GM23338 (cell line): Measurements from ENCODE around the gene NPTXR.
A peak's percentile ranks its signal among the peaks of the same experiment; 100 is the strongest.

Experiments
- CREB1 ChIP-seq: fragments of 250-450 bp; sonication (Bioruptor Pico); IDR thresholded peaks from 2 replicates; pipeline ENCODE4 v1.5.0; 2020; ENCODE audit warnings: low read depth, mild to moderate bottlenecking, moderate library complexity
- CTCF ChIP-seq, 2 experiments: fragments of 200-600 bp in 1 of 2; sonication (generic) in 1 of 2; conservative IDR thresholded peaks; 2 replicates each; pipeline versions ENCODE4 v1.5.1 to v1.6.1; 2016 to 2017; ENCODE audit warnings: antibody characterized with exemption in 2 of 2, low read depth in 2 of 2, mild to moderate bottlenecking in 2 of 2, moderate library complexity in 1 of 2
- ETS1 ChIP-seq: IDR thresholded peaks from 2 replicates; pipeline ENCODE4 v1.6.1; 2016; ENCODE audit warnings: antibody characterized with exemption
- EZH2 ChIP-seq: fragments of 200-600 bp; sonication (generic); IDR thresholded peaks from one replicate; pipeline ENCODE4 v1.8.0; 2017; ENCODE audit warnings: antibody characterized with exemption, mild to moderate bottlenecking, low read depth; ENCODE audit not compliant: unreplicated experiment
- EZH2phosphoT487 ChIP-seq: fragments of 200-600 bp; sonication (generic); IDR thresholded peaks from one replicate; pipeline ENCODE4 v1.8.1; 2018; ENCODE audit warnings: antibody characterized with exemption; ENCODE audit not compliant: unreplicated experiment
- JUNB ChIP-seq: IDR thresholded peaks from one replicate; pipeline ENCODE4 v1.6.1; 2016; ENCODE audit warnings: antibody characterized with exemption; ENCODE audit not compliant: unreplicated experiment
- NANOG ChIP-seq: IDR thresholded peaks from 2 replicates; pipeline ENCODE4 v1.6.1; 2016; ENCODE audit warnings: antibody characterized with exemption, borderline replicate concordance
- POLR2AphosphoS5 ChIP-seq: IDR thresholded peaks from 2 replicates; pipeline ENCODE4 v1.6.1; 2016; ENCODE audit warnings: antibody characterized with exemption, low read depth
- REST ChIP-seq: IDR thresholded peaks from one replicate; pipeline ENCODE4 v1.6.1; 2018; ENCODE audit warnings: antibody characterized with exemption; ENCODE audit not compliant: unreplicated experiment
- STAT1 ChIP-seq: IDR thresholded peaks from one replicate; pipeline ENCODE4 v1.6.1; 2016; ENCODE audit warnings: antibody characterized with exemption; ENCODE audit not compliant: unreplicated experiment
- ZNF114 ChIP-seq: fragments of 250-450 bp; sonication (Bioruptor Pico); IDR thresholded peaks from 2 replicates; pipeline ENCODE4 v1.5.0; 2020; ENCODE audit warnings: mild to moderate bottlenecking, moderate library complexity
- ZNF331 ChIP-seq: fragments of 250-450 bp; sonication (Bioruptor Pico); IDR thresholded peaks from 2 replicates; pipeline ENCODE4 v1.5.0; 2020; ENCODE audit warnings: low read depth, mild to moderate bottlenecking, moderate library complexity
- ZNF462 ChIP-seq: fragments of 250-450 bp; sonication (Bioruptor Pico); IDR thresholded peaks from 2 replicates; pipeline ENCODE4 v1.5.0; 2020; ENCODE audit warnings: mild to moderate bottlenecking, moderate library complexity

- TF ChIP-seq POLR2AphosphoS5 = no peak
- TF ChIP-seq CTCF (conservative IDR thresholded peaks at IDR 0.05; ENCODE audit: low read depth in 2 of 2) = no peak
- TF ChIP-seq ETS1 = no peak
- no peak for TF ChIP-seq CREB1 (CRISPR knock-in tag)
- no peak for TF ChIP-seq JUNB
- no peak for TF ChIP-seq EZH2
- no peak for TF ChIP-seq EZH2phosphoT487
- peak; percentile 9 for TF ChIP-seq REST
- TF ChIP-seq ZNF331 (CRISPR knock-in tag) = no peak
- no peak for TF ChIP-seq ZNF114 (CRISPR knock-in tag)
- no peak for TF ChIP-seq NANOG
- no peak for TF ChIP-seq STAT1
- TF ChIP-seq ZNF462 (CRISPR knock-in tag) = no peak
Measured at GRCh38 chr22:38844315-38845003, 631 bp upstream of the NPTXR start.
